Stimulated activated CD8-positive, alpha-beta memory T cell treated with anti-CD3 and anti-CD28 coated beads, Interleukin-12 subunit alpha, Interleukin-12 subunit beta, amount 100 ng/mL, for 4 hours (primary cell): ENCODE measurements around the gene CACNB3.
"Not testable (repeated sequence)": the region's sequence is repeated elsewhere in the genome, so short reads cannot be mapped to it uniquely, and the experiment has no call there.

Experiments
- DNase-seq: peaks from one replicate; pipeline ENCODE4 v3.0.0-alpha.2; 2020; ENCODE audit warnings: low read depth

CACNB3 gene

GRCh38 chr12:48854932-48855331 lies 36.6 kb downstream of the CACNB3 start:
- not testable (repeated sequence) for DNase-seq

DNA sequence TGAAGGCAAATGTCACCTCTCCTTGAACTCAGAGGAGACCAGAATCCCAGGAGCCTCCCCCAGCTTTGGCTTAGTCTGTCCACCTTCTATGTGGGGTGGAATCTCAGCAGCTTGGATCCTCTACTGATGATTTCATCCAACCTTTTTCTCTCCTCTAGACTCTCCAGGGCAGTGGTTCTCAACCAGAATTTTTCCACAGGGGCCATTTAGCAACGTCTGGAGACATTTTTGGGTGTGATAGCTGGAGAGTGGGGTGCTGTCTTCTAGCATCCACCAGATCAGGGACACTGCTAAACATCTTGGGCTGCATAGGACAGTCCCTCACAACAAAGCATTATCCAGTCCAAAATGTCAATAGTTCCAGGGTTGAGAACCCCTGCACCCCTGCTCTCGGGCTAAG lies 38.1 kb downstream of the CACNB3 start:
- DNase-seq = no peak

GRCh38 chr12:48857278-48857994 lies 39.1 kb downstream of the CACNB3 start:
- no peak for DNase-seq

- no peak for DNase-seq
These were observed 39.7 kb downstream of the CACNB3 start for GRCh38 chr12:48858043-48858442.

- DNase-seq = no peak
These were observed 41.3 kb downstream of the CACNB3 start for GRCh38 chr12:48859607-48860006.

DNA sequence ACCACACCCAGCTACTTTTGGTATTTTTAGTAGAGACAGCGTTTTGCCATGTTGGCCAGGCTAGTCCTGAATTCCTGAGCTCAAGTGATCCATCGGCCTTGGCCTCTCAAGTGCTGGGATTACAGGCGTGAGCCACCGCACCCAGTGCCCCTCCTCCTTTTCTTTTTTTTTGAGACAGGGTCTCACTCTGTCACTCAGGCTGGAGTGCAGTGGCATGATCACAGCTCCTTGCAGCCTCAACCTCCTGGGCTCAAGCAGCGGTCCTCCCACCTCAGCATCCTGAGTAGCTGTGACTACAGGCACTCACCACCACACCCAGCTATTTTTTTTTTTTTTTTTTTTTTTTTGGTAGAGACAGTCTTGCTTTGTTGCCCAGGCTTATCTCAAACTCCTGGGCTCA lies 41.9 kb downstream of the CACNB3 start:
- DNase-seq = not testable (repeated sequence)

- no peak for DNase-seq
These were observed 42.8 kb downstream of the CACNB3 start for GRCh38 chr12:48861111-48861510.

- no peak for DNase-seq
These were observed 44.5 kb downstream of the CACNB3 start for GRCh38 chr12:48862760-48863159.

DNA sequence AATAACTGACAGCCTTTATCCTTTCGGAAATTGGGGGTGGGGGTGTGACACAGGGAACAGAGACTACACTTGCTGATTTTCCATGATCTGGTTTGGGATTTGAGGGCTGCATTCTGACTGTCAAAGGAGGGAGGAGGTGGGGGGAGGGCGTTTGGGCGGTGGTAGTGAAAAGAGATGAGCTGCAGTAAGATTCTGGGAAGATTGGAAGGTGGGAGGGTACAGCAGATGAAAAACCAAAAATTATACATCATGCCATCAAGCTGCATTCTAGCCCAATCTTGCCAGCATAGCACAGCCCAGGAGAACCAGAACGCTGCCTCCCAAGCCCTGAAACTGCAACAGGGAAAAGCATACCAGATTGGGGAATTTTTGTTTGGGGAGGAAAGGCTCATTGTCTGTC lies 45.0 kb downstream of the CACNB3 start:
- no peak for DNase-seq

GRCh38 chr12:48865281-48866051 lies 47.2 kb downstream of the CACNB3 start, which contains the start of gene RND1:
RND1 (minus strand) TSS chr12:48865870; CDS start chr12:48865767, 103 bp downstream.
- peak; percentile 66 for DNase-seq

- no peak for DNase-seq
These were observed 47.9 kb downstream of the CACNB3 start for GRCh38 chr12:48866052-48866711.

GRCh38 chr12:48868451-48868850 lies 50.2 kb downstream of the CACNB3 start:
- DNase-seq = no peak

DNA sequence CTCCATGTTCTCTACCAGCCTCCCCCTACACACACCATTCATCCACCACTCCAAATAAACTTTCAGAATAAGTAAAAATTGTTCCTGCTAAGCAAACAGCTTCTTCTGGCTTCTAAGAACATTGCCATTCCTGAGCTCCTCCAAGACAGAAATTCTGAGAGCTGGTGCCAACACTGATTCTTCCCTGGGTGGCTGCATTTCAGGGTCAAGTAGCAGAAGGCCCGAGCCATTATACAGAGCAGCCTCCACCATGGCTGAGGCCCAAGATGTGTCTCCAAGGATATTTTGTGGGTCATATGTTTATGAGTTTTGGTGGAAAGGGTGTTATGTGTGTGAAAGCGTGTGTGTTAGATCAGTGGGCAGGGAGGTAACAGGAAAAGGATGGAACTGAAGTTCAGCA lies 50.9 kb downstream of the CACNB3 start:
- DNase-seq = no peak

DNA sequence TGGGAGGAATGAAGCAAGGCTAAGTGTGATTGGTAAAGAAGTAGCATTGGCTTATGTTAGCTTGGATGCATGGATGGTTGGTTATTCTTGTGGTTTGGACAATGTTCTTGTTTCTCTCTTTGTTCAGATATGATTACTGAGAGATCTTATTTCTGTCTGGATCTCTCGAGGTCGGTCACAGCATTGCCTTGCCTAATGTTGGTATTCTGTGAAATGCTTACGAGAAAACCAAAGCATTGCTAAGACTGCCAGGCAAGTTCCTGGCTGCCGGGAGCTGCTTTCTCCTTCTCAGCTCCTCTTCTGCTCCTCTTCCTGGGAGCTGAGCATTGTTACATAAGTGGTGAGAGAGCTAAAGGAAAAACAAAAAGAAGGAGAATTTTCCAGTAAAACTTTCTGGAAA lies 54.8 kb downstream of the CACNB3 start:
- no peak for DNase-seq

DNA sequence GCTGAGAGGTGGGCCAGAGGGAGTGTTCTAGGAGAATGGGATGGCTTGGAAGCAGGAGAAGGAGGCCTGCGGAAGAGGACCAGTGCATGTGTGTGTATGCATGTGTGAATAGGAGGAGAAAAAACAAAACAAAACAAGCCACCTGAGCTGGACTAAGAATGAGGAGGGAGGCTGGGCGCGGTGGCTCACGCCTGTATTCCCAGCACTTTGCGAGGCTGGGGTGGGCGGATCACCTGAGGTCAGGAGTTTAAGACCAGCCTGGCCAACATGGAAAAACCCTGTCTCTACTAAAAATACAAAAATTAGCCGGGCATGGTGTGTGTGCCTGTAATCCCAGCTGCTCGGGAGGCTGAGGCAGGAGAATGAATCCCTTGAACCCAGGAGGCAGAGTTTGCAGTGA lies 55.2 kb downstream of the CACNB3 start:
- DNase-seq = not testable (repeated sequence)

GRCh38 chr12:48875944-48876515 lies 57.7 kb downstream of the CACNB3 start:
- no peak for DNase-seq
